KG1 (cell line): Measurements from ENCODE around the gene STXBP2.

Experiments used
- DNase-seq: peaks from one replicate; lab custom pipeline; 2025; lab: John Stamatoyannopoulos, UW

STXBP2 gene

DNA sequence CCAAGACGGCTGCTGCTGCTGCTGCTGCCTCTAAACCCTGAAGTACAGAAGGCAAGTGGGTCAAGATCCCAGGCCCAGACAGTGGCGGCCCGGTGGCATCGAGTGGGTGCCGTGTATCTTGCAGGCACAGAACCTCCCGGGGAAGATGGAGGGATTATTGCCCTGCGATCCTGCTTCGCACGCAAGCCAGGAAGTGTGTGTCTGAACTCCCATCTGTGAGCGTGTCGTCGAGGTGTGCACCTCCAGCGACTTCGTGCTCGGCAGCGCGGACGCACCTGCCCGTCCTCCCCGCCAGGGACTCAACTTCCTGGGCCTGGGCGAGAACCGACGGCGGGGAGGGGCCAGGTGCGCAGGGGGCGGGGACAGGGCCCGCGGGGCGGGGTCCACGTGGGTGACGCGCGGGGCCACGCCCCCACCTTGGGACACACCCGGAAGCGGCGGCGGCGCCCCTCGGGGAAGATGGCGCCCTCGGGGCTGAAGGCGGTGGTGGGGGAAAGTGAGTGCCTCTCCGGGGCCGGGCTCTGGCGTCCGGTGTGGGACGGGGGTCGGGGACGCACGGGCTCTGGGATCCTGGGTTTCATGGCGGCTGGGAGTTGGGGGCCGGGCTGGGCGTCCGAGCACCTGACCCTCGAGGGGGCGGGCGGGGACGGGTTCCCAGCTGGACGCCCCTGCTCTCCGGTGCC lies at the start of gene STXBP2:
STXBP2 (plus strand) TSS at position 420 of the 683 bp plus-strand sequence; CDS start at position 460, 40 bp downstream.
- peak; percentile 39 for DNase-seq

- DNase-seq: no peak
Measured at GRCh38 chr19:7589822-7590221, 47.1 kb upstream of the STXBP2 start.

DNA sequence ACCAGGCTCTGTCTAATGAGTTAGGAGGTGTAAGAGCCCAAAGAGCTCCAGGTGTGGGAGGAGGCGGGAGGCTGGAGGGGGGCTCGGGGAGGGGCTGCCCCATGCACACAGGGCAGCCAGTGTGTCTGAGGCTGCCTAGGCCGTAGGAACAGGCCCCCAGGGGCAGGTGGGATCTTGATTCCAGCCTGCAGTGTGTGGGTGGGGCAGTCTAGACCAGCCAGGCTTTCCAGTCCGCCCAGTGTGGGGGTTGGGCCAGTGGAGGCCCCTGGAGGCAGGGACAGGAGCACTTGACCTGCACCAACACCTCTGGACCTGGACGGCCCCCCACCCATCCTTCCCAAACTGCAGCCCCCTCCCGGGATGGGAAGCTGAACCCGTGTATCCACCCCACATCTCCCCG lies 46.7 kb upstream of the STXBP2 start:
- DNase-seq: no peak

DNA sequence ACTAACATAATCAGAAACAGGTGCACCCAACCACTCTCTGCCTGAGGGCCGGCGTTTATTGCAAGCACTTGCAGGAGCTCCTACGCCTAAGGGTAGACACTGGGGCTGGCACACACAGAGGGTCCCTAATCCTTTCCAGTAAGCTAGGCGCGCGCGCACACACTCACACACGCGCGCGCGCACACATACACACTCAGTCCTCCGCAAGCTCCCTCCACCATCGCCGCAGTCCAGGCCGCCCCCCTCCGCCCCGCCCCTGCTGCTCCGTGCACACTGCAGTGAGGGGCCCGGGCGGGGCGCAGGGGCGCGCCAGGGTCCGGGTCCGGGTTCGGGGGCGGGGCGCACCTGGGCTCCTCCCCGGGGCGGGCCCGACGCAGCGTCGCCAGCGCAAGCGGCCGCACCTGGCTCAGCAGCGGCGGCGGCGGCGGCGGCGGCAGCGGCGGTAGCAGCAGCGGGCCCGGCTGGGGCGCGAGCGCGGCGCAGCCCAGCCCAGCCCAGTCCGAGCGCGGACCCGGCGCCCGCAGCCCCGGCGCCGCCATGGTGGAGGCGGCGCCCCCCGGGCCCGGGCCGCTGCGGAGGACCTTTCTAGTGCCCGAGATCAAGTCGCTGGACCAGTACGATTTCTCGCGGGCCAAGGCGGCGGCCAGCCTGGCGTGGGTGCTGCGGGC lies 41.3 kb upstream of the STXBP2 start, which contains the start of gene CAMSAP3:
CAMSAP3 (plus strand) TSS at position 398 of the 668 bp plus-strand sequence; CDS start at position 538, 140 bp downstream.
- no peak for DNase-seq

DNA sequence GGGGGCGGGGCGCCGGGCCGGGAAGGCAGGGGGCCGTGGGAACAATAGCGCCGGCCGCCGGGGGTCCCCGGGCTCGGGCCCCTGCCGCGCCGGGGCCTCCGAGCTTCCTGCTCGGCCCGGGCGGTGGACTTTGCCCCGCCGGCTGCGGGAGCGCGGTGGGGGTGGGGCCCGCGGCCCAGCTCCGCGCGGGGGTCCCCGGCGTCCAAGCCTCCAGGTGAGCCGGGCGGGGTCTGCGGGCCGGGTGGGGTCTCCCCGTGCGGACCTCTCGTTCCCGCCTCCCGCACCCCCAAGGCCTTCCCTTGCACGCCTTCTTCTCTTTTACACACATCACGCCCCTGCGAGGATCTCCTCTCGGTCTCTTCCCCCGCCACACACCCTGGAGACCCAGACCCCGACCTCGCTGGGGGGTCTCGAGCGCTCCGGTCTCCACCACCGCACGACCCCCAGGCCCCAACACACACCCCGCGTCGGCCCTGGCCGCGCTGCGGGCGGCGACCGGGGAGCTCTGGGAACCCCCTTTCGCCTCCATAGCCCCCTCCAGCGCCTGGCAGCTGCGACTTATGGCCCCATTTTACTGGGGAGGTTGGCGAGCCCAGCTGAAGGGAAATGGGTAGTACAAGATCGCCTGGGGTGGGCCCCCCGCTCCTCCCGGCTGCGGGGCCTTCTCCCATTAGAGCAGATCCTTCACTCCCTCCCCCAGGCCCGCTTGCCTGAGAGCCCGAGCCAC lies 40.5 kb upstream of the STXBP2 start:
- no peak for DNase-seq

DNA sequence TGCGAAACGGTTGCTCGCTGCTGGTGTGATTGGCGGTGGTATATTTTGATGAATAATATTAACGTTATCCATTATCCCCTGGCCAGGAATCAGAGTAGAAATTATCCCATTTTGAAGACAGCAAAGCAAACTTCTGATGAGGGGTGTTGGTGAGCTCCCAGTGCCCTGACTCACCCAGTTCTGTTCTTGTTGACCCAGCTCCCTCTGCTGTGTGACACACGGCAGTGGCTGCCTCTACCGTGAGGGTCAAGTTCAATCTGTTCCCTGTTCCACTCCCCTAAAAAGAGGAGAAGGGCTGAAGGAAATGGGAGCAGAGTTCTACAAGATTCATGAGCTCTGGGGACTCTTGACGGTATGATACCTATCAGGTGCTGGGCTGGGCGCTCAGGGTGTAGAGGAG lies 39.2 kb upstream of the STXBP2 start:
- no peak for DNase-seq

GRCh38 chr19:7598180-7598579 lies 38.7 kb upstream of the STXBP2 start:
- DNase-seq: no peak

DNA sequence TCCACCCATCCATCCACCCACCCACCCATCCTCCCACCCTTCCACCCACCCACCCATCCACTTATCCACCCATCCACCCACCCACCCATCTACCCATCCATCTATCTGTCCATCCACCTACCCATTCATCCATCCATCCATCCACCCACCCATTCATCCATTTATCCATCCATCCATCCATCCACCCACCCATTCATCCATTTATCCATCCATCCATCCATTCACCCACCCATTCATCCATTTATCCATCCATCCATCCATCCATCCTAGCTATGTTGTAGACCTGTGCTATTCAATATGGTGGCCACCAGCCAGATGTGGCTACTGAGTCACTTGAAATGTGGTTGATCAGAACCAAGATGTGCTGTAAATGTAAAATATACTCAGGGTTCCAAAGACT lies 36.2 kb upstream of the STXBP2 start:
- no peak for DNase-seq

DNA sequence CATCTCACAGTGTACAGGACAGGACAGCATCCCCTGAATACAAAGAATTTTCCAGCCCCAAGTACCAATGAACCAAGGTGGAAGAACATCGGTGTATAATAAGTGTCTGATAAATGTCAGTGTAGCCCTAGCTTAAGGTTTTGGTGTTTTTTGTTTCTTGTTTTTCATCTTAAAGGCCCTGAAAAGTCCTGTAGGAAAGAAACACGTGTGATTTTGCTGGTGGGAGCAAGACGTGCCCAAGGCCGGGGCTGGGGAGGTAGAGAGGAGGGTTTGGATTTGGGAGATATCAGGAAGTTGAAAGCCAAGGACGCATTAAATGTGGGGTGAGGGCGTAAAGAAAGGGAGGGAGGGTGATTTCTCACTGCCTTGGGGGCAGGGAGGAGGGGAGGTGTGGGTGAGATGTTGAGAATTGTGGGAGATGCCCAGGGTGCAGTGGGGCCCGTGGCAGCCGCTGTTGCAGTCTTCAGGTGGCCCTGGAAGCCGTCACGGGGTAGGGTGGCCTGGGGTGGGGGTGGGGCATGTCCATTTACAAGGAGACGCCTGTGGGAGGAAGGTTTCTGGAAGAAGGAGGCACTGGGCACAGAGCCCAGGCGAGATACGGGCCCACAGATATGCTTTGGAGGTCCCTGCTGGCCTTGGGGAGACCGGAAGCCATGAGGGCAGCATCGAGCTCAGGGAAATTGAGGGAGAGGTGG lies 34.5 kb upstream of the STXBP2 start:
- DNase-seq: no peak

GRCh38 chr19:7602935-7603497 lies 33.9 kb upstream of the STXBP2 start:
- no peak for DNase-seq

DNA sequence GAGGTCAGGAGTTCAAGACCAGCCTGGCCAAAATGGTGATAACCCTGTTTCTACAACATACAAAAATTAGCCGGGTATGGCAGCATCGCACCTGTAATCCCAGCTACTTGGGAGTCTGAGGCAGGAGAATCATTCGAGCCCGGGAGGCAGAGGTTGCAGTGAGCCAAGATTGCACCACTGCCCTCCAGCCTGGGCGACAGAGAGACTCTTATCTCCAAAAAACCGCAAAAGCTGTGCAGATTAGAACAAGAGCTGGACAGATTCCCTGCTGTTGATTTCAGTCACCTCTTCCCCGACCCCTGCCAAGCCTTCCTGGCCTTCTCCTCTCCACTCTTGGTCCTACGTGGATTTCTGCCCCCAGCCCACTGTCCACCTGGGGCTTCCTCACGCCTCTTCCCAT lies 33.0 kb upstream of the STXBP2 start:
- no peak for DNase-seq

GRCh38 chr19:7605490-7606222 lies 31.3 kb upstream of the STXBP2 start:
- DNase-seq: no peak

DNA sequence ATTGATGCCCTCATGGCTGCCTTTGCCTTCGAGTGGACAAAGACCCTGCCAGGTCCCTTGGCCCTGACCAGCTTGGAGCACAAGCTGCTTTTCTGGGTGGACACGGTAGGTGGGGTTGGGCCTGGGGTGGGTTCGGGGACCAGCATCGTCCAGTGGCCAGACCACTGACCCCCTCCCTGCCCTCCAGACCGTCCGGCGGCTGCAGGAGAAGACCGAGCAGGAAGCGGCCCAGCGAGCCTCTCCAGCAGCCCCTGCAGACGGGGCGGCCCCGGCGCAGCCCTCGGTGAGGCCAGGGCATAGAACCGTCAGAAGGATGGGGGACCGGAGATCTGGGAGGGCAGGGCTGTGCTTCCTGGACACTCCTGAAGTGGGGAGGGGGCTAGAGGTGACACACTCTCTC lies 30.6 kb upstream of the STXBP2 start:
- DNase-seq: no peak

GRCh38 chr19:7607212-7607873 lies 29.6 kb upstream of the STXBP2 start:
- no peak for DNase-seq

- DNase-seq: no peak
Measured at GRCh38 chr19:7607874-7608560, 28.9 kb upstream of the STXBP2 start.

DNA sequence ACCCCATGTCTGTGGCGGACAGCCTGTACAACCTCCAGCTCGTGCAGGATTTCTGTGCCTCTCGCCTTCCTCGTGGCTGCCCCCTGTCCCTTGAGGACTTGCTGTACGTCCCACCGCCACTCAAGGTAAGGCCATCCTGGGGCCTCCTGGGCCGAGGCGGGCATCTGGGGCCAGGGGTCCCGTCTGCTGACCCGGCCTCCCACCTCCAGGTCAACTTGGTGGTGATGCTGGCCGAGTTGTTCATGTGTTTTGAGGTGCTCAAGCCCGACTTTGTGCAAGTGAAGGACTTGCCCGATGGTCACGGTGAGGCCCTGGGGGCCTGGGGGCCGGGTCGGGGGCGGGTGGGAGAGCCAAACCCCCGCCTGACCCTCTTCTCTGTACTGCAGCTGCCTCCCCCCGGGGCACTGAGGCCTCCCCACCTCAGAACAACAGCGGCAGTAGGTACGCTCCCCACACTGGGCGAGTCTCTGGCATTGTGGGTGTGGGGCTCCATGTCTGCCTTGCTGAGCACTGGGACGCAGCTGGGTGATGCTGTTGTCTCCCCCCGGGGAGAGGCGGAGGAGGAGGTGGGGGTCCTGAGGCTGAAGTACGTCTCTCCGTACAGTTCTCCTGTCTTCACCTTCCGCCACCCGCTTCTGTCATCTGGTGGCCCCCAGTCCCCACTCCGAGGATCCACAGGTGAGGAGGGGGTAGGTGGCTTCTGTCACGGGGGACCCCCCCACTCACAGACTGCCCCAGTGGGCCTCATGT lies 26.2 kb upstream of the STXBP2 start:
- no peak for DNase-seq

DNA sequence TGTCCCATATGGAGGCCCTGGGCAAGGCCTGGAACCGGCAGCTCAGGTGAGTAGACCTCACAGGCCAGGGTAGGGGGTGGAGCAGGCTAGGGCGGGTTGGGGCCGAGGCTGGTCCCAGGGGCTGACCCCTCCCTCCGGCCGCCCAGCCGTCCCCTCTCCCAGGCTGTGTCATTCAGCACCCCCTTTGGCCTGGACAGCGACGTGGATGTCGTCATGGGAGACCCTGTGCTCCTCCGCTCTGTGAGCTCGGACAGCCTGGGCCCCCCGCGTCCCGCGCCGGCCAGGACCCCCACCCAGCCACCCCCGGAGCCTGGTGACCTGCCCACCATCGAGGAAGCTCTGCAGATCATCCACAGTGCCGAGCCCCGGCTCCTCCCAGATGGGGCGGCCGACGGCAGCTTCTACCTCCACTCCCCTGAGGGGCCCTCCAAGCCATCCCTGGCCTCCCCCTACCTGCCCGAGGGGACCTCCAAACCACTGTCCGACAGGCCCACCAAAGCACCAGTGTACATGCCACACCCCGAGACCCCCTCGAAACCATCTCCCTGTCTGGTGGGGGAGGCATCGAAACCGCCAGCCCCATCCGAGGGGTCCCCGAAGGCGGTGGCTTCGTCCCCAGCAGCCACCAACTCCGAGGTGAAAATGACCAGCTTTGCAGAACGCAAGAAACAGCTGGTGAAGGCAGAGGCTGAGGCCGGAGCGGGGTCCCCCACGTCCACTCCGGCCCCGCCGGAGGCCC lies 25.2 kb upstream of the STXBP2 start:
- no peak for DNase-seq
